H1 (cell line): ENCODE data around the gene MEMO1. TPM values are rescaled to one million over a fixed set of nuclear protein-coding genes. Genes with fewer than 3 reads are reported as not detected.

ENCODE experiments used
- CTCF ChIA-PET: fragments of 300-600 bp; sonication (Branson Sonifier 250); formaldehyde crosslinking; loops from one replicate; lab custom pipeline; 2021; ENCODE audit not compliant: partially characterized antibody; lab: Charles Lee
- POLR2A ChIA-PET: fragments of 300-600 bp; sonication (Branson Sonifier 250); formaldehyde crosslinking; loops from one replicate; lab custom pipeline; 2021; ENCODE audit warnings: inconsistent platforms; ENCODE audit not compliant: partially characterized antibody; lab: Charles Lee
- DNase-seq, 2 experiments: peaks; one replicate each; pipeline versions ENCODE4 v3.0.0 to v3.0.0-alpha.2; 2010 to 2022; ENCODE audit warnings: low spot score in 2 of 2, low read depth in 1 of 2, mixed read lengths in 1 of 2
- FAIRE-seq: peaks from 2 replicates; lab custom pipeline; 2011; peaks lifted over from hg19 to GRCh38; lab: Jason Lieb, UNC
- H2AFZ ChIP-seq: 2 replicates; pipeline ENCODE4 v1.8.1; 2012; ENCODE audit warnings: low read length, inconsistent platforms
- H2AK5ac ChIP-seq: 2 replicates; pipeline ENCODE4 v1.6.1; 2013; ENCODE audit warnings: low read depth, low read length
- H2BK120ac ChIP-seq: replicated peaks from 2 replicates; pipeline ENCODE3; 2013; ENCODE audit warnings: low read depth, low read length, inconsistent platforms
- H2BK12ac ChIP-seq: 2 replicates; pipeline ENCODE4 v1.6.1; 2013; ENCODE audit warnings: low read depth, low read length
- H2BK15ac ChIP-seq: 2 replicates; pipeline ENCODE4 v1.6.1; 2013; ENCODE audit warnings: low read length
- H2BK20ac ChIP-seq: 2 replicates; pipeline ENCODE4 v1.6.1; 2013; ENCODE audit warnings: low read length
- H2BK5ac ChIP-seq: 2 replicates; pipeline ENCODE4 v1.6.1; 2013; ENCODE audit warnings: low read depth, low read length
- H3K14ac ChIP-seq: 2 replicates; pipeline ENCODE4 v1.6.1; 2013; ENCODE audit warnings: inconsistent platforms; ENCODE audit not compliant: insufficient read length
- H3K18ac ChIP-seq: 2 replicates; pipeline ENCODE4 v1.6.1; 2013; ENCODE audit warnings: low read length; ENCODE audit errors: extremely low read depth
- H3K23ac ChIP-seq: 2 replicates; pipeline ENCODE4 v1.6.1; 2013; ENCODE audit warnings: inconsistent platforms; ENCODE audit not compliant: insufficient read length
- H3K23me2 ChIP-seq: 2 replicates; pipeline ENCODE4 v1.6.1; 2013; ENCODE audit warnings: low read depth, low read length
- H3K27ac ChIP-seq: 2 replicates; pipeline ENCODE4 v1.6.1; 2011; ENCODE audit warnings: low read depth, low read length, inconsistent platforms
- H3K27me3 ChIP-seq, 4 experiments: replicated peaks in 1 of 4; 1 replicate in 1 of 4; 2 replicates in 3 of 4; pipeline versions ENCODE4 v1.6.1 to v1.8.1; 2011 to 2013; ENCODE audit warnings: low read length in 3 of 4, mild to moderate bottlenecking in 3 of 4, inconsistent platforms in 2 of 4, mixed read lengths in 2 of 4, moderate library complexity in 1 of 4; ENCODE audit not compliant: control insufficient read depth in 3 of 4, insufficient read depth in 3 of 4; ENCODE audit errors: extremely low read depth in 1 of 4
- H3K36me3 ChIP-seq, 4 experiments: 2 replicates each; pipeline versions ENCODE4 v1.6.1 to v1.8.1; 2011 to 2013; ENCODE audit warnings: mild to moderate bottlenecking in 4 of 4, low read length in 3 of 4, moderate library complexity in 2 of 4, control low read depth in 1 of 4, inconsistent platforms in 1 of 4; ENCODE audit not compliant: insufficient read depth in 4 of 4, control insufficient read depth in 2 of 4
- H3K4ac ChIP-seq: replicated peaks from 2 replicates; pipeline ENCODE3; 2013; ENCODE audit warnings: low read length, low read depth, mixed read lengths, inconsistent platforms; ENCODE audit not compliant: insufficient read length
- H3K4me1 ChIP-seq, 4 experiments: replicated peaks in 1 of 4; 1 replicate in 1 of 4; 2 replicates in 3 of 4; pipeline versions ENCODE4 v1.6.1 to v1.8.1; 2011 to 2013; ENCODE audit warnings: low read length in 3 of 4, inconsistent platforms in 2 of 4, mixed read lengths in 1 of 4; ENCODE audit not compliant: insufficient read depth in 4 of 4, control insufficient read depth in 3 of 4
- H3K4me2 ChIP-seq, 2 experiments: 2 replicates each; pipeline versions ENCODE4 v1.6.1 to v1.8.1; 2011 to 2013; ENCODE audit warnings: low read depth in 2 of 2, low read length in 2 of 2, control low read depth in 1 of 2, inconsistent platforms in 1 of 2, mild to moderate bottlenecking in 1 of 2; ENCODE audit not compliant: insufficient read depth in 1 of 2
- H3K4me3 ChIP-seq, 4 experiments: fragments of 200-600, 300-600 bp in 1 of 4; sonication (generic), shearing (Covaris generic), sonication (Bioruptor Twin) in 1 of 4; 2 replicates each; pipeline versions ENCODE4 v1.5.1 to v1.8.1; 2011 to 2016; ENCODE audit warnings: low read length in 4 of 4, low read depth in 3 of 4, control low read depth in 2 of 4, inconsistent platforms in 2 of 4, mild to moderate bottlenecking in 2 of 4, mixed read lengths in 1 of 4, moderate library complexity in 1 of 4; ENCODE audit not compliant: insufficient read depth in 2 of 4; ENCODE audit errors: extremely low read depth in 1 of 4
- H3K56ac ChIP-seq: replicated peaks from 2 replicates; pipeline ENCODE3; 2013; ENCODE audit warnings: low read depth, mild to moderate bottlenecking, mixed read lengths, low read length, inconsistent platforms; ENCODE audit not compliant: insufficient read length
- H3K79me1 ChIP-seq: 2 replicates; pipeline ENCODE4 v1.6.1; 2013; ENCODE audit warnings: low read depth, low read length, control low read depth
- H3K79me2 ChIP-seq, 2 experiments: 2 replicates each; pipeline versions ENCODE4 v1.6.1 to v1.8.1; 2012 to 2013; ENCODE audit warnings: low read length in 2 of 2, mild to moderate bottlenecking in 2 of 2, inconsistent platforms in 1 of 2; ENCODE audit not compliant: insufficient read depth in 2 of 2, control insufficient read depth in 1 of 2
- H3K9ac ChIP-seq, 4 experiments: replicated peaks in 1 of 4; 1 replicate in 1 of 4; 2 replicates in 3 of 4; pipeline versions ENCODE4 v1.6.1 to v1.8.1; 2011 to 2013; ENCODE audit warnings: low read depth in 3 of 4, low read length in 3 of 4, control low read depth in 2 of 4, mild to moderate bottlenecking in 2 of 4, moderate library complexity in 2 of 4, inconsistent platforms in 1 of 4; ENCODE audit errors: extremely low read depth in 1 of 4
- H3K9me3 ChIP-seq, 2 experiments: 2 replicates each; pipeline versions ENCODE4 v1.6.1 to v1.8.1; 2012 to 2013; ENCODE audit warnings: mild to moderate bottlenecking in 2 of 2, moderate library complexity in 2 of 2, control low read depth in 1 of 2, inconsistent platforms in 1 of 2, low read depth in 1 of 2, low read length in 1 of 2, mixed read lengths in 1 of 2; ENCODE audit not compliant: insufficient read depth in 2 of 2
- H4K20me1 ChIP-seq, 2 experiments: replicated peaks in 1 of 2; 2 replicates each; pipeline versions ENCODE3 to v1.8.1; 2011 to 2013; ENCODE audit warnings: inconsistent platforms in 2 of 2, low read length in 2 of 2, mild to moderate bottlenecking in 1 of 2; ENCODE audit not compliant: insufficient read depth in 2 of 2, control insufficient read depth in 1 of 2
- H4K5ac ChIP-seq: 2 replicates; pipeline ENCODE4 v1.6.1; 2013; ENCODE audit warnings: low read length, low read depth, mixed read lengths, inconsistent platforms; ENCODE audit not compliant: insufficient read length
- H4K8ac ChIP-seq: 2 replicates; pipeline ENCODE4 v1.8.0; 2013; ENCODE audit warnings: mild to moderate bottlenecking, moderate library complexity, low read length, inconsistent platforms; ENCODE audit not compliant: insufficient read depth; ENCODE audit errors: extremely low read depth
- H4K91ac ChIP-seq: replicated peaks from 2 replicates; pipeline ENCODE3; 2013; ENCODE audit warnings: low read length, mixed read lengths, inconsistent platforms; ENCODE audit not compliant: insufficient read length
- BCL11A ChIP-seq, 2 experiments: IDR thresholded peaks; one replicate each; pipeline ENCODE4 v1.6.1; 2011; ENCODE audit warnings: low read depth in 2 of 2, low read length in 2 of 2, mild to moderate bottlenecking in 2 of 2
- EGR1 ChIP-seq: IDR thresholded peaks from 2 replicates; pipeline ENCODE4 v1.6.1; 2011; ENCODE audit warnings: low read depth, low read length, borderline replicate concordance
- JUN ChIP-seq: IDR thresholded peaks from 2 replicates; pipeline ENCODE4 v1.6.1; 2011; ENCODE audit warnings: low read depth, mild to moderate bottlenecking, improper control_type of control experiment, low read length
- POLR2A ChIP-seq, 2 experiments: IDR thresholded peaks; 1 replicate in 1 of 2; 2 replicates in 1 of 2; pipeline ENCODE4 v1.6.1; 2011; ENCODE audit warnings: low read depth in 2 of 2, low read length in 2 of 2, mild to moderate bottlenecking in 2 of 2; ENCODE audit errors: control extremely low read depth in 1 of 2
- POLR2AphosphoS5 ChIP-seq: IDR thresholded peaks from 2 replicates; pipeline ENCODE4 v1.6.1; 2011; ENCODE audit warnings: low read depth, low read length
- RBBP5 ChIP-seq: IDR thresholded peaks from 2 replicates; pipeline ENCODE4 v1.7.1; 2012; ENCODE audit warnings: low read depth, mild to moderate bottlenecking, inconsistent platforms, low read length, moderate library complexity, borderline replicate concordance
- RFX5 ChIP-seq: IDR thresholded peaks from 2 replicates; pipeline ENCODE4 v1.6.1; 2011; ENCODE audit warnings: low read depth, low read length, improper control_type of control experiment, borderline replicate concordance
- SIRT6 ChIP-seq: IDR thresholded peaks from one replicate; pipeline ENCODE4 v1.7.1; 2012; ENCODE audit warnings: low read length, inconsistent platforms
- SP2 ChIP-seq: IDR thresholded peaks from 2 replicates; pipeline ENCODE4 v1.6.1; 2012; ENCODE audit warnings: mild to moderate bottlenecking, low read length, inconsistent platforms
- SP4 ChIP-seq: IDR thresholded peaks from 2 replicates; pipeline ENCODE4 v1.6.1; 2012; ENCODE audit warnings: low read length, inconsistent platforms
- YY1 ChIP-seq: IDR thresholded peaks from 2 replicates; pipeline ENCODE4 v1.6.1; 2011; ENCODE audit warnings: low read depth, mild to moderate bottlenecking, low read length
- ZNF274 ChIP-seq: IDR thresholded peaks from 2 replicates; pipeline ENCODE4 v1.7.0; 2012; ENCODE audit warnings: low read length, borderline replicate concordance; ENCODE audit errors: extremely low read depth
- WGBS, 2 experiments: shearing (Covaris generic) in 1 of 2; methylation state at CpG; one replicate each; pipeline versions ENCODE4 v1.1.6 to v1.1.7; 2013 to 2015; ENCODE audit warnings: low lambda C conversion rate in 2 of 2, mixed read lengths in 2 of 2, inconsistent platforms in 1 of 2, low coverage in 1 of 2, missing lambda C conversion rate in 1 of 2; ENCODE audit not compliant: insufficient replicate concordance in 2 of 2, insufficient coverage in 1 of 2, insufficient read length in 1 of 2; ENCODE audit errors: extremely low coverage in 1 of 2, missing lambda C conversion rate in 1 of 2; 5-methylcytosine and 5-hydroxymethylcytosine counted together
- polyA plus RNA-seq, 7 experiments: library from polyadenylated mRNA; depleted of rRNA in 3 of 7; stranded (reverse) in 5 of 7; unstranded in 2 of 7; fragments of >200 nt in 5 of 7; fragments of 200-250 nt in 2 of 7; gene quantifications; 1 replicate in 5 of 7; 2 replicates in 1 of 7; 4 replicates in 1 of 7; pipeline versions ENCODE4 v1.2.1 to v1.2.3, GENCODE V29; 2011 to 2013; ENCODE audit warnings: missing spikeins in 2 of 7, mixed read lengths in 2 of 7
- total RNA-seq: library from RNA; stranded (reverse); fragmentation: NEBNext Ultra II Directional; extraction: Animal tissue kit (Norgen Biotek cat#: 25700); gene quantifications from 2 replicates; pipeline ENCODE4 v1.2.1, GENCODE V29; 2021
- TF ChIP-seq, protein P1 (sequence below): IDR thresholded peaks from 2 replicates; pipeline ENCODE4 v1.6.1; 2012; ENCODE audit warnings: inconsistent platforms

MEMO1 gene
- total and polyA plus RNA-seq, 2 of the 8 experiments (the other 6 are each of a cell fraction or from before 2014, with no cell fraction given) = 26.9 to 54.7 TPM

DNA sequence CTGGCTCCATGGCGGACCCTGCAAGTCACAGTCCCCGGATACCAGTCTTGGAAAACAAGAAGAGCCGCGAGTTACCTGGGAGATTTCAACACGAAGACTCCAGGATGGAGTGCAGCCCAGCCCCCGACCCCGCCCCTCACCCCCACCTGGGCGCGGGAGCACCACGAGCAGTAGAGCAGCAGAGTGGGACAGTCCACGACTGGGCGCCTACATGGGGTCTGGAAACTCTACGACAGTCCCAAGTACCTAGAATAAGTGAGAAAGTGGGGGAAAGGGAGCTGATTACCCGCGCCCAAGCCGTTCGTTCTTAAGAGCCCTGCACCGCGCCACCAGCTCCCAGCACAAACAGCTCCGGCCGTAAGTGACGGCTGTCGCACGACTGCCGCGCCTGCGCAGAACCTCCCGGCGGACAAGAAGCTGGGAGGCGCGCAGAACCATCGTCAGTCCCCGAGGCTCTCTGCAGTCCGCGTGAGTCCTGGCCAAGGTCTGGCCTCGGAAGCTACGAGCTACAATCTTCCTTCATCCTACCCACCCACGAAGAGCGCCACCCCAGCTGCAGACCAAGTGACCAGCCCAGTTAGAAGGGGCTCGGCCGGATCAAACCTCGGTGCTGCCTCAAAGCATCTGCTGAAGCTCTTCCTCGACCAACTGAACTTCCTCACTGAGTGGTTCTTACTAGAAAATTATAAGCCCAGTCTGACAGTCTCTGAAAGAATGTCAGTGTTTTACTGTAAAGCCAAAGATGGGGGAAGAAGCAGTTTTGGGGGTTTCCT lies 28.8 kb upstream of the MEMO1 start, which contains the start of gene DPY30:
Gene DPY30, minus strand, starts transcription at position 359 of the 773 bp plus-strand sequence. Its CDS starts 349 bp downstream, at position 10.
- no peaks in the 10 kb centered on the region for H3K9me3 ChIP-seq
- H2BK15ac ChIP-seq = no peak within 1 kb of the TSS
- peak within 1 kb of the TSS; percentile 83 for H2BK5ac ChIP-seq
- no peaks in the 10 kb centered on the region for H3K27me3 ChIP-seq
- H2BK120ac ChIP-seq = no peak within 1 kb of the TSS
- peaks cover 3 to 32% of the 10 kb centered on the region in 2 experiments; a peak in 3 of 4 replicates for H3K79me2 ChIP-seq
- peak within 1 kb of the TSS; percentile 89 for H4K91ac ChIP-seq
- H3K4me1 ChIP-seq = no peaks in the 10 kb centered on the region; a peak in 1 of 7 replicates
- peak within 1 kb of the TSS; percentile 78 for H2AFZ ChIP-seq
- POLR2A ChIA-PET = interaction anchor here (0.8 to 6.2 kb wide), 22 partner anchors 8 to 126 kb away, joined by 3 to 60 read pairs (median 6); partner anchors contain the start of genes MEMO1, SLC30A6 and SPAST
- H3K4ac ChIP-seq = no peak within 1 kb of the TSS
- 3% methylated on average over 33 of the region's 43 CpGs; no CpG with 5 or more reads in 1 of the 2 experiments for WGBS, 2 experiments
- H3K9ac ChIP-seq = peak within 1 kb of the TSS; percentile 85 to 99 (median 89)
- H3K23me2 ChIP-seq = peaks cover 5% of the 10 kb centered on the region
- H3K79me1 ChIP-seq = peaks cover 2% of the 10 kb centered on the region
- DNase-seq (peak; percentile 85 to 94), FAIRE-seq (no peak)
- peak within 1 kb of the TSS; percentile 76 for H3K18ac ChIP-seq
- H4K20me1 ChIP-seq = no peaks in the 10 kb centered on the region
- H3K23ac ChIP-seq = no peak within 1 kb of the TSS
- CTCF ChIA-PET = interaction anchor here (2.3 kb wide), 1 partner anchor 23 kb away, joined by 13 read pairs; the partner anchor contains the start of gene SPAST
- peak within 1 kb of the TSS; percentile 70 to 89 (median 82) for H3K4me3 ChIP-seq
- H3K36me3 ChIP-seq = peaks cover 0 to 20% (median 0%) of the 10 kb centered on the region in 4 experiments; a peak in 3 of 8 replicates
- no peak within 1 kb of the TSS for H2AK5ac ChIP-seq
- peak within 1 kb of the TSS; percentile 84 for H3K27ac ChIP-seq
- peak within 1 kb of the TSS; percentile 56 for H3K56ac ChIP-seq
- peak within 1 kb of the TSS; percentile 71 to 90 for H3K4me2 ChIP-seq
- peak within 1 kb of the TSS; percentile 86 for H4K5ac ChIP-seq
- no peak within 1 kb of the TSS for H2BK20ac ChIP-seq
- peak within 1 kb of the TSS; percentile 99 for H4K8ac ChIP-seq
- peak within 1 kb of the TSS; percentile 79 for H3K14ac ChIP-seq
- H2BK12ac ChIP-seq = no peak within 1 kb of the TSS; the same call in 1 of the 2 replicates
- peak; percentile 72; the same call in 1 of the 2 replicates for TF ChIP-seq RBBP5
- TF ChIP-seq ZNF274 = no peak
- no peak for TF ChIP-seq SIRT6
- no peak for TF ChIP-seq SP4
- TF ChIP-seq EGR1 = no peak
- TF ChIP-seq RFX5 = no peak
- no peak for TF ChIP-seq BCL11A (IDR thresholded peaks at IDR 0.05; ENCODE audit: low read depth in 2 of 2, low read length in 2 of 2)
- TF ChIP-seq, protein P1, sequence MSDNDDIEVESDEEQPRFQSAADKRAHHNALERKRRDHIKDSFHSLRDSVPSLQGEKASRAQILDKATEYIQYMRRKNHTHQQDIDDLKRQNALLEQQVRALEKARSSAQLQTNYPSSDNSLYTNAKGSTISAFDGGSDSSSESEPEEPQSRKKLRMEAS = peak; percentile 72
- TF ChIP-seq POLR2AphosphoS5 = peak; percentile 99
- TF ChIP-seq YY1 = peak; percentile 65; the same call in 1 of the 2 replicates
- peak; percentile 97 to 100 for TF ChIP-seq POLR2A (IDR thresholded peaks at IDR 0.05; ENCODE audit: control extremely low read depth in 1 of 2, low read depth in 2 of 2, low read length in 2 of 2)
- no peak for TF ChIP-seq JUN
- no peak for TF ChIP-seq SP2
